Measurements from ENCODE around the gene GSTT2.

Gene GSTT2

DNA sequence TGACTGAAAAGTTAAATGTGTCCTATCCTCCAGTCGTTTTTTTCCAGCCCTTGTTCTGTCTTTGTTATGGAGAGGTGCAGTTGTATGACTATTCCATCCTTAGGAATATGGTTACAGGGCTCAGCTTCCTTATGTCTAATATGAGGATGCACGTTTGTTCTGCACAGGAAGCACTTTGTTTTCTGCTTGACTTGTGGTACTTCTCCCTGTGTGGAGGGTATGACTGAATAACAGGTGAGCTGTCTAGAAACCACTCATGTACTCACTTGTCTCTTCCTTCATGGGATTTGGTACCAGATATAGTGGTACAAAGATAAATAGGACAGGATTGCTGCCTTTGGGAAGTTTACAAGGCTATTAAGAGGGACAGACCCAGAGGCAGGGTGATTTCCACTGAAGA, 48.6 kb downstream of the GSTT2 start:
- no peak for DNase-seq (ENCODE audit: low read depth)
- TF ChIP-seq, protein P1, sequence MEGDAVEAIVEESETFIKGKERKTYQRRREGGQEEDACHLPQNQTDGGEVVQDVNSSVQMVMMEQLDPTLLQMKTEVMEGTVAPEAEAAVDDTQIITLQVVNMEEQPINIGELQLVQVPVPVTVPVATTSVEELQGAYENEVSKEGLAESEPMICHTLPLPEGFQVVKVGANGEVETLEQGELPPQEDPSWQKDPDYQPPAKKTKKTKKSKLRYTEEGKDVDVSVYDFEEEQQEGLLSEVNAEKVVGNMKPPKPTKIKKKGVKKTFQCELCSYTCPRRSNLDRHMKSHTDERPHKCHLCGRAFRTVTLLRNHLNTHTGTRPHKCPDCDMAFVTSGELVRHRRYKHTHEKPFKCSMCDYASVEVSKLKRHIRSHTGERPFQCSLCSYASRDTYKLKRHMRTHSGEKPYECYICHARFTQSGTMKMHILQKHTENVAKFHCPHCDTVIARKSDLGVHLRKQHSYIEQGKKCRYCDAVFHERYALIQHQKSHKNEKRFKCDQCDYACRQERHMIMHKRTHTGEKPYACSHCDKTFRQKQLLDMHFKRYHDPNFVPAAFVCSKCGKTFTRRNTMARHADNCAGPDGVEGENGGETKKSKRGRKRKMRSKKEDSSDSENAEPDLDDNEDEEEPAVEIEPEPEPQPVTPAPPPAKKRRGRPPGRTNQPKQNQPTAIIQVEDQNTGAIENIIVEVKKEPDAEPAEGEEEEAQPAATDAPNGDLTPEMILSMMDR (IDR thresholded peaks at IDR 0.05; ENCODE audit: insufficient read depth, low read depth, low read length, missing control alignments) = no peak
- H3K4me3 ChIP-seq (ENCODE audit: low read length) = no peak overlapping the region

GRCh38 chr22:24029304-24029703, 49.4 kb downstream of the GSTT2 start:
- TF ChIP-seq, protein P1 (IDR thresholded peaks at IDR 0.05; ENCODE audit: insufficient read depth, low read depth, low read length, missing control alignments) = no peak
- no peak for DNase-seq (ENCODE audit: low read depth)
- no peak overlapping the region for H3K4me3 ChIP-seq (ENCODE audit: low read length)

GRCh38 chr22:24030186-24030702, 50.3 kb downstream of the GSTT2 start:
- H3K4me3 ChIP-seq (ENCODE audit: low read length) = no peak overlapping the region
- no peak for DNase-seq (ENCODE audit: low read depth)
- TF ChIP-seq, protein P1 (IDR thresholded peaks at IDR 0.05; ENCODE audit: insufficient read depth, low read depth, low read length, missing control alignments) = no peak

Data from epithelial cell of esophagus (primary cell).